ENCODE data around the gene GRID1. TPM values are rescaled to one million over a fixed set of nuclear protein-coding genes. Genes with fewer than 3 reads are reported as not detected.

Gene GRID1
- total RNA-seq, 1 experiment from 2014 or later, result 0.07 TPM

GRCh38 chr10:86255405-86256251 lies 111.0 kb downstream of the GRID1 start:
- H3K79me2 ChIP-seq (ENCODE audit: low read length), result no peaks in the 10 kb centered on the region
- H3K4me3 ChIP-seq (ENCODE audit: low read length), result no peak overlapping the region
- no peak overlapping the region for H3K4me2 ChIP-seq (ENCODE audit: low read depth, low read length, poor library complexity, severe bottlenecking)
- no peak overlapping the region for H3K9ac ChIP-seq (ENCODE audit: low read length)
- H3K4me1 ChIP-seq (ENCODE audit: low read length), result peaks cover 5% of the 10 kb centered on the region; the same call in 1 of the 2 replicates
- no peak for DNase-seq
- no peaks in the 10 kb centered on the region for H3K36me3 ChIP-seq (ENCODE audit: insufficient read depth, low read length)
- no peaks in the 10 kb centered on the region for H3K9me2 ChIP-seq (replicated peaks; ENCODE audit: insufficient read depth, low read length)
- no peaks in the 10 kb centered on the region for H4K20me1 ChIP-seq (ENCODE audit: insufficient read depth, low read depth, low read length)
- H3K9me3 ChIP-seq (ENCODE audit: low read length), result no peaks in the 10 kb centered on the region
- H3K27ac ChIP-seq (ENCODE audit: low read length), result no peak overlapping the region
- no peaks in the 10 kb centered on the region for H3K27me3 ChIP-seq (ENCODE audit: low read length)
- H2AFZ ChIP-seq (ENCODE audit: low read length), result no peak overlapping the region

DNA sequence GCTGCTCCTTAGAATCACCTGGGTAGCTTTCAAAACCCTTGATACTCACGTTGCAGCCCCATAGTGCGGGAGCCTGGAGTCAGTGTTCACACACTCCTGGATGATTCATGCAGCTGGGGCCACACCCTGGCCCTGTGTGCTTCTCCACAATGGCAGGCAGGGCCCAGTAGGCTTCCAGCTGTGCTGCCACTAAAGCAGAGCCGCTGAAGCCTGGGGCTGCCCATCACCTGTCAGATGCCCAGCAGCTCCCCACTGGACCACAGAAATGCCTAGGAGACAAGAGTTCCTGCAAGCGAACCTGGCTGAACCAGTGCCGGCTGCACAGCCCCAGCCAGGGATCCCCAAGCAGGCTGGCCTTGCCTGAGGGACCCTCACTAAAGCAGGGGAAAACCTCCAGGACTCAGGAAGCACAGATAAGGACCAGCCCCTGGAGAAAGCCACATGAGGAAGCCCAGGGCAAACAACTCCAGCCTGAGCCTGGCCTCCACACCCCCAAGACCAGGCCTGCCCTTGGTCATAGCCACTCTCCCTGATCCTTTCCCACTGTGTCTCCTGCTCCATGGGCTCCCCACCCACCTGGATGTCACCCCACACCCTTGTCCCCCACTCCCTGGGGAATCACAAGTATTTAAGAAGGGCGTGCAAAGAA lies 111.9 kb downstream of the GRID1 start:
- Histone ChIP-seq H4K20me1 (ENCODE audit: insufficient read depth, low read depth, low read length) (no peaks in the 10 kb centered on the region), H3K9me2 (replicated peaks; ENCODE audit: insufficient read depth, low read length) (no peaks in the 10 kb centered on the region), H3K9me3 (ENCODE audit: low read length) (no peaks in the 10 kb centered on the region), H3K4me3 (ENCODE audit: low read length) (no peak overlapping the region), H3K36me3 (ENCODE audit: insufficient read depth, low read length) (no peaks in the 10 kb centered on the region), H3K79me2 (ENCODE audit: low read length) (no peaks in the 10 kb centered on the region), H3K4me1 (ENCODE audit: low read length) (peaks cover 5% of the 10 kb centered on the region; the same call in 1 of the 2 replicates), H3K9ac (ENCODE audit: low read length) (no peak overlapping the region), H3K27ac (ENCODE audit: low read length) (no peak overlapping the region), H3K27me3 (ENCODE audit: low read length) (no peaks in the 10 kb centered on the region), H3K4me2 (ENCODE audit: low read depth, low read length, poor library complexity, severe bottlenecking) (no peak overlapping the region), H2AFZ (ENCODE audit: low read length) (no peak overlapping the region)
- no peak for DNase-seq

GRCh38 chr10:86254081-86254480 lies 112.5 kb downstream of the GRID1 start:
- no peak overlapping the region for H3K27ac ChIP-seq (ENCODE audit: low read length)
- no peaks in the 10 kb centered on the region for H3K27me3 ChIP-seq (ENCODE audit: low read length)
- no peaks in the 10 kb centered on the region for H3K9me3 ChIP-seq (ENCODE audit: low read length)
- no peaks in the 10 kb centered on the region for H4K20me1 ChIP-seq (ENCODE audit: insufficient read depth, low read depth, low read length)
- no peaks in the 10 kb centered on the region for H3K79me2 ChIP-seq (ENCODE audit: low read length)
- no peak overlapping the region for H2AFZ ChIP-seq (ENCODE audit: low read length)
- H3K9me2 ChIP-seq (replicated peaks; ENCODE audit: insufficient read depth, low read length), result no peaks in the 10 kb centered on the region
- no peak for DNase-seq
- H3K9ac ChIP-seq (ENCODE audit: low read length), result no peak overlapping the region
- H3K4me2 ChIP-seq (ENCODE audit: low read depth, low read length, poor library complexity, severe bottlenecking), result no peak overlapping the region
- no peak overlapping the region for H3K4me3 ChIP-seq (ENCODE audit: low read length)
- H3K36me3 ChIP-seq (ENCODE audit: insufficient read depth, low read length), result no peaks in the 10 kb centered on the region
- H3K4me1 ChIP-seq (ENCODE audit: low read length), result peaks cover 5% of the 10 kb centered on the region; the same call in 1 of the 2 replicates

DNA sequence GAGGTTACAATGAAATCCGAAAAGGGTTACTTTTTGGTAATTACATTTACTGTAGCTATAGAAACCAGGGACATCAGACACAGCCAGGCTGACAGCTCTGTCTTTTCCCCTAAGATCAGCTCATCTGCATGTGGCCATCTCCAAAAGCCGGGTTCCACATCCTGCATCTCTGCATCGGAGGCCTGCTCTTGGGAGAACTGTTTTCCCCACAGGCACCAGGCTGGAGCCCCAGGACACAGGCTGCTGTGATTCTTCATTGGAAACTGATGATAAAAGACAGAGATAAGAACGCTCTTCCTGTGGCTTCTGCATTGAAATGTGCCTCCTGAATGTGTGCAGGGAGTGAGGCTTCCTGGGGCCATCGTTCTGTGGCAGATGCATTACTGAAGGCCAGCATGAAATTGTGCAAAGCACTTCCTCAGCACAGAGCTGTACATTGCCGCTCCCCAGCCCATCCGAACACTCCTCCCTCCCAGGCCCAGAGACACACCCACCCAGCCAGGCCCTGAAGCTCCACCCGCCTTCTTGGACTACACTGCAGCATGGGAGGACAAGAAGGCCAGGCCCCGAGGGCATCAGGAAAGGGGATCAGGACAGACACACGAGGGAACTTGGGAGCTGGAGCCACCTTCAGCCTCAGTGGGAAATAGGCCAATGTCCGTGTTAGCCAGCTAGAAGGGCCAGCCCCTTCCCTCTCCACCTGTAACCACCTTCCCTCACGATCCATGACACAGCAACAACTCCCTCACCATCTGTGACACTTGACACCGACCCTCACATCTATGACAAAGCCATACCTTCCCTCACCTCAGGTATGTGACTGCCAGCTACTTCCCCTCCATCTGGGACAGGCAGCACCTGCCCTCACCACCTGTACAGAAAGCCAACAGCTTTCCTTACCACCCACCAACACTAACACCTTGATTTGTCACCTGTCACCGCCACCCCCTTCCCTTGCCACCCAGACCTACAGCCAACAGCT lies 113.2 kb downstream of the GRID1 start:
- Histone ChIP-seq H3K36me3 (ENCODE audit: insufficient read depth, low read length) (no peaks in the 10 kb centered on the region), H4K20me1 (ENCODE audit: insufficient read depth, low read depth, low read length) (no peaks in the 10 kb centered on the region), H3K4me1 (ENCODE audit: low read length) (peaks cover 5% of the 10 kb centered on the region; the same call in 1 of the 2 replicates), H3K4me3 (ENCODE audit: low read length) (no peak overlapping the region), H3K9ac (ENCODE audit: low read length) (no peak overlapping the region), H2AFZ (ENCODE audit: low read length) (no peak overlapping the region), H3K27me3 (ENCODE audit: low read length) (no peaks in the 10 kb centered on the region), H3K27ac (ENCODE audit: low read length) (no peak overlapping the region), H3K9me3 (ENCODE audit: low read length) (no peaks in the 10 kb centered on the region), H3K9me2 (replicated peaks; ENCODE audit: insufficient read depth, low read length) (no peaks in the 10 kb centered on the region), H3K4me2 (ENCODE audit: low read depth, low read length, poor library complexity, severe bottlenecking) (no peak overlapping the region), H3K79me2 (ENCODE audit: low read length) (no peaks in the 10 kb centered on the region)
- DNase-seq, result no peak

DNA sequence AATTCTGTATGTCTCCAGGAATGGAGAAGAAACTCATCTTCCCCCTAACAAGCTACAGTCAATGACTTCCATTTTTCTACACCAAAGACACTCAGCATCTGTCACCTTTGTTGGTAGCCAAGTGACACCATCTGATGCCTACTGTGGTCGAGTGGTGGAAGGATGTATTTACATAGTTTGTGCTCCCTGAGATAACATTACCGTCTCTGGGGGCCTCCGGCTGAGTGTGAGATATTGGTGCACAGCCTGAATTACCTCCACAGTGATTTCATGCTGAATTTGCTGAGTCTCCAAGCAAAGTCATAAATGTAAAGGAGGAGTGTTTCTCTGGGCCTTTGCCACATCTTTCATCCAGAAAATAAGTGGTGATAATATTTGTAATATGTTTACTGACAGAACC lies 114.0 kb downstream of the GRID1 start:
- Histone ChIP-seq H2AFZ (ENCODE audit: low read length) (no peak overlapping the region), H3K9ac (ENCODE audit: low read length) (no peak overlapping the region), H3K4me1 (ENCODE audit: low read length) (peaks cover 5% of the 10 kb centered on the region; the same call in 1 of the 2 replicates), H3K4me3 (ENCODE audit: low read length) (no peak overlapping the region), H3K79me2 (ENCODE audit: low read length) (no peaks in the 10 kb centered on the region), H3K36me3 (ENCODE audit: insufficient read depth, low read length) (no peaks in the 10 kb centered on the region), H3K4me2 (ENCODE audit: low read depth, low read length, poor library complexity, severe bottlenecking) (no peak overlapping the region), H3K27ac (ENCODE audit: low read length) (no peak overlapping the region), H3K9me2 (replicated peaks; ENCODE audit: insufficient read depth, low read length) (no peaks in the 10 kb centered on the region), H3K9me3 (ENCODE audit: low read length) (no peaks in the 10 kb centered on the region), H3K27me3 (ENCODE audit: low read length) (no peaks in the 10 kb centered on the region), H4K20me1 (ENCODE audit: insufficient read depth, low read depth, low read length) (no peaks in the 10 kb centered on the region)
- DNase-seq, result no peak

DNA sequence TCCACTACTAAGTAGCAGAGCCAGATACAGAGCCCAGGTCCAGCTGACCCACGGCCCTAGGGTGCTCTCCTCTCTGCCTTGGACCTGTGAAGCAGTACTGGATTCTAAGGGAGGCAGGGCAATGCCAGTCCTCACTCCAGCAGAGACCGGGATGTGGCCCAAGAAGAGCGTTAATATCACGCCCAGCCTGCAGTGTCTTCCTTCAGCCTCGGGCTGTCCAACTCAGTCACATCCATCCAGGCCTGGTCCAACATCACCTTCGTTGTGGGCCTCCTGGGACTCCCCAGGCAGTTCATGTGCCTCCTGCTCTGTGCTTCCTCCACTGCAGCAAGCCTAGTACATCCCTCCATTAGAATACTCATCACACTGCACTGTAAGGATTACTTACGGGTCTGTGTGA lies 114.5 kb downstream of the GRID1 start:
- H3K27ac ChIP-seq (ENCODE audit: low read length), result no peak overlapping the region
- DNase-seq, result no peak
- no peaks in the 10 kb centered on the region for H3K9me2 ChIP-seq (replicated peaks; ENCODE audit: insufficient read depth, low read length)

DNA sequence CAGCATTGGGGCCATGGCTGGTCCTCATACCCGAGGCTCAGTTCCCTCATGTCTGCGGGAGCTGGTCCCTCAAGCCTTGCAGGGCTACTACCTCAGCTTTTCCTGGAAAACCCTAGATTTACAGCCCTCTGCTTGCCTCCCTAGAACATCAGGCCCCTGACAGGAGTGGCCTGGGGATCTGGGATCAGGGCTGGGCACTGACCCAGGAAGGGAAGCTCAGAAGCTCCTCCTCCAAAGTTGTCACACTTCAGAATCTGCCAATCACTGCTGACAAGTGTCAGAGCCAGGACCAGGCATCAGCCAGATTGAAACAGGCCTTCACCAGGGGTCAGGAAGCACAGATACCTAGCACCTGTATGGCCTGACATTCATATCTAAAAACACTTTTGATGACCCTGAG lies 115.2 kb downstream of the GRID1 start:
- DNase-seq, result no peak
- Histone ChIP-seq H4K20me1 (ENCODE audit: insufficient read depth, low read depth, low read length) (no peaks in the 10 kb centered on the region), H3K9me3 (ENCODE audit: low read length) (no peaks in the 10 kb centered on the region), H3K4me3 (ENCODE audit: low read length) (no peak overlapping the region), H2AFZ (ENCODE audit: low read length) (no peak overlapping the region), H3K27me3 (ENCODE audit: low read length) (no peaks in the 10 kb centered on the region), H3K4me2 (ENCODE audit: low read depth, low read length, poor library complexity, severe bottlenecking) (no peak overlapping the region), H3K79me2 (ENCODE audit: low read length) (no peaks in the 10 kb centered on the region), H3K4me1 (ENCODE audit: low read length) (peaks cover 5% of the 10 kb centered on the region; the same call in 1 of the 2 replicates), H3K36me3 (ENCODE audit: insufficient read depth, low read length) (no peaks in the 10 kb centered on the region), H3K27ac (ENCODE audit: low read length) (no peak overlapping the region), H3K9me2 (replicated peaks; ENCODE audit: insufficient read depth, low read length) (no peaks in the 10 kb centered on the region), H3K9ac (ENCODE audit: low read length) (no peak overlapping the region)

More for the DNA sequence above, 114.5 kb downstream of the GRID1 start:
- H3K79me2 ChIP-seq (ENCODE audit: low read length), result no peaks in the 10 kb centered on the region
- H3K36me3 ChIP-seq (ENCODE audit: insufficient read depth, low read length), result no peaks in the 10 kb centered on the region
- no peak overlapping the region for H3K4me2 ChIP-seq (ENCODE audit: low read depth, low read length, poor library complexity, severe bottlenecking)
- peaks cover 5% of the 10 kb centered on the region; the same call in 1 of the 2 replicates for H3K4me1 ChIP-seq (ENCODE audit: low read length)
- no peak overlapping the region for H3K9ac ChIP-seq (ENCODE audit: low read length)
- no peaks in the 10 kb centered on the region for H3K27me3 ChIP-seq (ENCODE audit: low read length)
- no peaks in the 10 kb centered on the region for H3K9me3 ChIP-seq (ENCODE audit: low read length)
- no peaks in the 10 kb centered on the region for H4K20me1 ChIP-seq (ENCODE audit: insufficient read depth, low read depth, low read length)
- H2AFZ ChIP-seq (ENCODE audit: low read length), result no peak overlapping the region
- H3K4me3 ChIP-seq (ENCODE audit: low read length), result no peak overlapping the region

Measured in Karpas-422 (cell line).